GM12878 (cell line): ENCODE data around the gene CLEC16A. TPM values are rescaled to one million over a fixed set of nuclear protein-coding genes. Genes with fewer than 3 reads are reported as not detected.

Experiments
- ATAC-seq: fragments of 200-7000 bp; cut with Tn5 transposase; 3 replicates; pipeline ENCODE4 v1.9.1; 2020; ENCODE audit warnings: mild to moderate bottlenecking, moderate library complexity
- BruUV-seq: library from RNA; stranded (reverse); fragments of 400-500 nt; replicated peaks from 2 replicates; lab custom pipeline; 2021; lab: Mats Ljungman, UMichigan
- CTCF ChIA-PET: fragments of 300-600 bp; sonication (Branson Sonifier 250); formaldehyde crosslinking; extraction: SDS; loops from one replicate; lab custom pipeline; 2021; ENCODE audit warnings: inconsistent platforms; lab: Yijun Ruan, JAX
- POLR2A ChIA-PET: fragments of 350-600 bp; formaldehyde crosslinking; extraction: SDS; loops from one replicate; lab custom pipeline; 2021; ENCODE audit warnings: inconsistent platforms; lab: Charles Lee
- RAD21 ChIA-PET: fragments of 300-600 bp; sonication (Branson Sonifier 250); formaldehyde crosslinking; loops from one replicate; lab custom pipeline; 2023; ENCODE audit warnings: antibody characterized with exemption; ENCODE audit not compliant: unreplicated experiment; lab: Charles Lee
- SMC1A ChIA-PET: fragments of 300-600 bp; sonication (Branson Sonifier 250); formaldehyde crosslinking; loops from one replicate; lab custom pipeline; 2023; ENCODE audit not compliant: unreplicated experiment, uncharacterized antibody; lab: Charles Lee
- DNase-seq: peaks from one replicate; pipeline ENCODE4 v3.0.0-alpha.2; 2011; ENCODE audit warnings: low read depth, low spot score
- FAIRE-seq: peaks from 3 replicates; lab custom pipeline; 2011; peaks lifted over from hg19 to GRCh38; lab: Jason Lieb, UNC
- H2AFZ ChIP-seq: 2 replicates; pipeline ENCODE4 v1.6.0; 2011; ENCODE audit warnings: low read depth, low read length, control low read depth; ENCODE audit not compliant: control insufficient read depth
- H3K27ac ChIP-seq: 2 replicates; pipeline ENCODE4 v1.5.1; 2011; ENCODE audit warnings: control low read depth; ENCODE audit not compliant: control insufficient read depth, insufficient read depth
- H3K27me3 ChIP-seq, 2 experiments: replicated peaks in 1 of 2; 2 replicates each; pipeline versions ENCODE4 v1.6.0 to v1.6.1; 2011; ENCODE audit warnings: low read length in 1 of 2; ENCODE audit not compliant: control insufficient read depth in 2 of 2, insufficient read depth in 2 of 2
- H3K36me3 ChIP-seq, 2 experiments: 2 replicates each; pipeline ENCODE4 v1.5.1; 2011; ENCODE audit warnings: low read length in 1 of 2; ENCODE audit not compliant: control insufficient read depth in 2 of 2, insufficient read depth in 2 of 2
- H3K4me1 ChIP-seq: 2 replicates; pipeline ENCODE4 v1.6.1; 2011; ENCODE audit warnings: mild to moderate bottlenecking, low read length, moderate library complexity, mixed read lengths; ENCODE audit not compliant: control insufficient read depth, insufficient read depth
- H3K4me2 ChIP-seq: 2 replicates; pipeline ENCODE4 v1.6.0; 2011; ENCODE audit warnings: control low read depth; ENCODE audit not compliant: control insufficient read depth, insufficient read depth
- H3K4me3 ChIP-seq: fragments of 200-600 bp; sonication (generic); 2 replicates; pipeline ENCODE4 v1.5.1; 2016
- H3K79me2 ChIP-seq: 2 replicates; pipeline ENCODE4 v1.6.0; 2011; ENCODE audit warnings: low read length; ENCODE audit not compliant: control insufficient read depth, insufficient read depth
- H3K9ac ChIP-seq: 2 replicates; pipeline ENCODE4 v1.8.0; 2011; ENCODE audit warnings: low read length, control low read depth, mixed read lengths; ENCODE audit not compliant: control insufficient read depth, insufficient read depth
- H3K9me3 ChIP-seq: replicated peaks from 3 replicates; pipeline ENCODE4 v1.5.1; 2011; ENCODE audit warnings: mild to moderate bottlenecking, low read length; ENCODE audit not compliant: control insufficient read depth, insufficient read depth
- H4K20me1 ChIP-seq: 2 replicates; pipeline ENCODE4 v1.6.0; 2011; ENCODE audit not compliant: control insufficient read depth, insufficient read depth
- BHLHE40 ChIP-seq, 2 experiments: fragments of 450-650 bp in 1 of 2; IDR thresholded peaks; 2 replicates each; pipeline ENCODE4 v1.6.1; 2011 to 2017; ENCODE audit warnings: low read depth in 2 of 2, borderline replicate concordance in 1 of 2, improper control_type of control experiment in 1 of 2, low read length in 1 of 2, mild to moderate bottlenecking in 1 of 2
- CREB1 ChIP-seq: IDR thresholded peaks from 2 replicates; pipeline ENCODE4 v1.6.1; 2012; ENCODE audit warnings: low read depth, mild to moderate bottlenecking, inconsistent platforms
- EGR1 ChIP-seq, 2 experiments: IDR thresholded peaks; 1 replicate in 1 of 2; 2 replicates in 1 of 2; pipeline ENCODE4 v1.6.1; 2011 to 2012; ENCODE audit warnings: low read depth in 2 of 2, low read length in 2 of 2, borderline replicate concordance in 1 of 2, mild to moderate bottlenecking in 1 of 2, moderate library complexity in 1 of 2
- EP300 ChIP-seq, 2 experiments: fragments of 150-350 bp in 1 of 2; IDR thresholded peaks; 2 replicates each; pipeline ENCODE4 v1.6.1; 2011 to 2012; ENCODE audit warnings: low read depth in 2 of 2, low read length in 2 of 2, borderline replicate concordance in 1 of 2, improper control_type of control experiment in 1 of 2, inconsistent platforms in 1 of 2; ENCODE audit not compliant: control insufficient read depth in 1 of 2
- FOS ChIP-seq: IDR thresholded peaks from 3 replicates; pipeline ENCODE4 v1.6.1; 2011; ENCODE audit warnings: borderline replicate concordance; ENCODE audit not compliant: insufficient read length; ENCODE audit errors: extremely low read depth
- HCFC1 ChIP-seq: fragments of 150-350 bp; IDR thresholded peaks from 2 replicates; pipeline ENCODE4 v1.6.1; 2014; ENCODE audit warnings: low read length
- HDAC2 ChIP-seq: fragments of 200-600 bp; sonication (generic); IDR thresholded peaks from 2 replicates; pipeline ENCODE4 v1.6.1; 2017
- IKZF2 ChIP-seq, 2 experiments: fragments of 450-650 bp; IDR thresholded peaks; 2 replicates each; pipeline ENCODE4 v1.6.1; 2017; ENCODE audit warnings: mild to moderate bottlenecking in 2 of 2, moderate library complexity in 2 of 2
- MYB ChIP-seq: fragments of 150-350 bp; IDR thresholded peaks from 2 replicates; pipeline ENCODE4 v1.6.1; 2014; ENCODE audit warnings: mild to moderate bottlenecking, low read depth, low read length, borderline replicate concordance
- NFYB ChIP-seq: IDR thresholded peaks from 2 replicates; pipeline ENCODE4 v1.6.1; 2011; ENCODE audit warnings: low read depth, mild to moderate bottlenecking, low read length, improper control_type of control experiment, moderate library complexity; ENCODE audit not compliant: insufficient read depth
- POLR2AphosphoS5 ChIP-seq: IDR thresholded peaks from 2 replicates; pipeline ENCODE4 v1.6.1; 2011; ENCODE audit warnings: mild to moderate bottlenecking, low read length, inconsistent platforms
- SIX5 ChIP-seq: IDR thresholded peaks from 2 replicates; pipeline ENCODE4 v1.6.1; 2011; ENCODE audit warnings: mild to moderate bottlenecking, low read depth, low read length, moderate library complexity; ENCODE audit not compliant: severe bottlenecking
- TCF3 ChIP-seq: IDR thresholded peaks from 2 replicates; pipeline ENCODE4 v1.6.1; 2012; ENCODE audit warnings: low read depth, mild to moderate bottlenecking, low read length, borderline replicate concordance; ENCODE audit not compliant: insufficient read depth
- ZNF207 ChIP-seq: fragments of 450-650 bp; IDR thresholded peaks from 2 replicates; pipeline ENCODE4 v1.6.1; 2014; ENCODE audit warnings: antibody characterized with exemption, mild to moderate bottlenecking, borderline replicate concordance
- ZNF217 ChIP-seq: fragments of 450-650 bp; IDR thresholded peaks from 2 replicates; pipeline ENCODE4 v1.6.1; 2017; ENCODE audit warnings: antibody characterized with exemption, mild to moderate bottlenecking
- ZNF274 ChIP-seq: IDR thresholded peaks from one replicate; pipeline ENCODE4 v1.8.0; 2011; ENCODE audit not compliant: insufficient read length, insufficient read depth
- WGBS: methylation state at CpG from one replicate; pipeline ENCODE4 v1.1.6; 2016; ENCODE audit warnings: low lambda C conversion rate; ENCODE audit not compliant: insufficient replicate concordance, insufficient coverage; ENCODE audit errors: missing lambda C conversion rate; 5-methylcytosine and 5-hydroxymethylcytosine counted together
- in situ Hi-C: fragments of 300-500 bp; cut with MboI; formaldehyde crosslinking; loops from 9 replicates; pipeline ENCODE4 v1.14.3; 2018; ENCODE audit warnings: mixed read lengths
- intact Hi-C: fragments of 100-400 bp; cut with micrococcal nuclease; formaldehyde crosslinking; loops from one replicate; pipeline ENCODE4 v1.14.2; 2022; ENCODE audit not compliant: unreplicated experiment
- polyA plus RNA-seq, 11 experiments: library from polyadenylated mRNA; depleted of rRNA in 4 of 11; unstranded in 6 of 11; stranded (reverse) in 5 of 11; fragments of >200 nt; fragmentation: Nextera tagmentation in 4 of 11; fragmentation: Illumina TruSeq in 1 of 11; extraction: Ambion mirVana in 4 of 11; extraction: Trizol in 1 of 11; gene quantifications; 1 replicate in 1 of 11; 2 replicates in 10 of 11; pipeline versions ENCODE4 v1.2.1 to v1.2.3, GENCODE V29; 2011 to 2016; ENCODE audit warnings: inconsistent platforms in 2 of 11, missing spikeins in 2 of 11, low read depth in 1 of 11
- total RNA-seq, 4 experiments: library from RNA; depleted of rRNA in 3 of 4; stranded (reverse); fragments of >200 nt in 3 of 4; fragmentation: Illumina TruSeq in 1 of 4; extraction: Trizol in 1 of 4; gene quantifications; 2 replicates each; pipeline versions ENCODE4 v1.2.1 to v1.2.3, GENCODE V29; 2013 to 2021
- TF ChIP-seq, protein P1 (sequence below): IDR thresholded peaks from 2 replicates; pipeline ENCODE4 v1.6.1; 2011; ENCODE audit warnings: low read depth, low read length, improper control_type of control experiment, borderline replicate concordance
- TF ChIP-seq, protein P2 (sequence below): fragments of 450-650 bp; formaldehyde crosslinking; IDR thresholded peaks from 2 replicates; pipeline ENCODE4 v1.4.0; 2020; ENCODE audit warnings: mild to moderate bottlenecking, moderate library complexity

The CLEC16A gene
- total and polyA plus RNA-seq, 10 of the 15 experiments (the other 5 are each of a cell fraction or from before 2014, with no cell fraction given) = 1.5 to 28.8 (median 19.2) TPM

DNA sequence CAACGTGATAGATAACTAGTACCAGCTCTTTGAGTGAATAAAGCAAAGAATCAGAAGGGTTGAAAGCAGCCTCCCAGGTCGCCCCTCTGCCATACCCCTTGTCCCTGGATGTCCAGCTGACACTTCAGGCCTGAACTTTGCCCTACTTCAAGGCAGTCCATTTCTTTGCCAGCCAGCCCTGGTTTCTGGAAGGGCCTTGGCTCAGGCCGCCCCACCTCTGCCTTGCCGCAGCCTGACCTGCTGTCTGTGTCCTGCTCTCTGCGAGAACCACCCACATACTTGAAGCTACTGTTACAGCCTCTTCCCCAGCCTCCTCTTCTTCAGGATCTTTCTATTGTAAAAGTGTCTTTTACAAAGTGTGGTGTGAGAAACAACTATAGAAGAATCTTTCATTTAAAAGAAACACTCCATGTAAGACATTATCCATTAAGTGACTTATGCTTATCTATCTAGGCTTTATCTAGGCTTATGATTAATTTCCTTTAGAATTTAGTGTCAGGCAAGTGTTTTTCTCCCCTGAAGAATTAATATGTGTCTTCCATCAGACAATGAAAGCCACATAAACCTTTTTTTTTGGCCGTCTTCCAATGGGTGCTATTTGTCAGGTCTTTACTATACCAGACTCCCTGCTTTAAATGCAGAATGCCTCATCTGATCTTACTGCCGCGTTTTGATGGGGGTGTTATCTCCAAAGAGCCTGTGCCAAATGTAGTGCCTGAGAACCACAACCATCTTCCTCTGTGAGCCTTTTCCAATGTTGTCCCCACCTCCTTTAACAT is 177.7 kb downstream of the CLEC16A start (continued):
- TF ChIP-seq NFYB = no peak
- no peak for TF ChIP-seq FOS
- no peak for TF ChIP-seq ZNF274
- TF ChIP-seq EGR1 (IDR thresholded peaks at IDR 0.05; ENCODE audit: borderline replicate concordance in 1 of 2, low read depth in 2 of 2, low read length in 2 of 2) = no peak
- TF ChIP-seq MYB = no peak
- TF ChIP-seq POLR2AphosphoS5 = no peak
- TF ChIP-seq HDAC2 = no peak
- TF ChIP-seq, all 136 proteins: peak for 0

DNA sequence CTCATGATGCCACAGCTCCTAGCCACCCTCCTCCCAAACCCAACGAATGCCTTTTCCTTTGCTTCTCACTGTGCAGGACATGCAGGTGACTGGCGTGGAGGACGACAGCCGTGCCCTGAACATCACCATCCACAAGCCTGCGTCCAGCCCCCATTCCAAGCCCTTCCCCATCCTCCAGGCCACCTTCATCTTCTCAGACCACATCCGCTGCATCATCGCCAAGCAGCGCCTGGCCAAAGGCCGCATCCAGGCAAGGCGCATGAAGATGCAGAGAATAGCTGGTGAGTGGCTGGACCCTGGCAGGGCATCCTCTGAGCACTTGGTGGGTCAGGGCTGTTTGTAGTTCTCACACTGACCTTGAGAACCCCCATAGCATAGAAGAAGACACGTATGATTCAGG is 179.3 kb downstream of the CLEC16A start:
- BruUV-seq = no TSS peak
- intact Hi-C loops (no loop called here), in situ Hi-C loops (no loop called here)
- no peak overlapping the region for H3K4me3 ChIP-seq
- SMC1A ChIA-PET = no interaction called here
- POLR2A ChIA-PET = no interaction called here
- H3K9me3 ChIP-seq = no peaks in the 10 kb centered on the region
- H3K27me3 ChIP-seq = no peaks in the 10 kb centered on the region
- DNase-seq = no peak
- H3K79me2 ChIP-seq = no peaks in the 10 kb centered on the region
- RAD21 ChIA-PET = no interaction called here
- FAIRE-seq = no peak
- ATAC-seq = no peak
- no peak overlapping the region for H2AFZ ChIP-seq
- no peak overlapping the region for H3K9ac ChIP-seq
- H3K4me1 ChIP-seq = no peaks in the 10 kb centered on the region
- H4K20me1 ChIP-seq = no peaks in the 10 kb centered on the region
- 99% methylated on average over 11 of the region's 11 CpGs for WGBS
- H3K36me3 ChIP-seq = peaks cover 7 to 22% of the 10 kb centered on the region in 2 experiments; a peak in 3 of 4 replicates
- no peak overlapping the region for H3K4me2 ChIP-seq
- H3K27ac ChIP-seq = no peak overlapping the region
- CTCF ChIA-PET = no interaction called here
- TF ChIP-seq ZNF217 (no peak), CREB1 (no peak), MYB (no peak), ZNF207 (no peak), SIX5 (no peak), HCFC1 (no peak), NFYB (no peak), IKZF2 (IDR thresholded peaks at IDR 0.05) (no peak), BHLHE40 (IDR thresholded peaks at IDR 0.05; ENCODE audit: borderline replicate concordance in 1 of 2, low read depth in 2 of 2, low read length in 1 of 2) (no peak), EP300 (IDR thresholded peaks at IDR 0.05; ENCODE audit: borderline replicate concordance in 1 of 2, control insufficient read depth in 1 of 2, low read depth in 2 of 2, low read length in 2 of 2) (no peak), TCF3 (no peak)
- TF ChIP-seq, protein P1, sequence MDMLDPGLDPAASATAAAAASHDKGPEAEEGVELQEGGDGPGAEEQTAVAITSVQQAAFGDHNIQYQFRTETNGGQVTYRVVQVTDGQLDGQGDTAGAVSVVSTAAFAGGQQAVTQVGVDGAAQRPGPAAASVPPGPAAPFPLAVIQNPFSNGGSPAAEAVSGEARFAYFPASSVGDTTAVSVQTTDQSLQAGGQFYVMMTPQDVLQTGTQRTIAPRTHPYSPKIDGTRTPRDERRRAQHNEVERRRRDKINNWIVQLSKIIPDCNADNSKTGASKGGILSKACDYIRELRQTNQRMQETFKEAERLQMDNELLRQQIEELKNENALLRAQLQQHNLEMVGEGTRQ = no peak
- TF ChIP-seq, protein P2, sequence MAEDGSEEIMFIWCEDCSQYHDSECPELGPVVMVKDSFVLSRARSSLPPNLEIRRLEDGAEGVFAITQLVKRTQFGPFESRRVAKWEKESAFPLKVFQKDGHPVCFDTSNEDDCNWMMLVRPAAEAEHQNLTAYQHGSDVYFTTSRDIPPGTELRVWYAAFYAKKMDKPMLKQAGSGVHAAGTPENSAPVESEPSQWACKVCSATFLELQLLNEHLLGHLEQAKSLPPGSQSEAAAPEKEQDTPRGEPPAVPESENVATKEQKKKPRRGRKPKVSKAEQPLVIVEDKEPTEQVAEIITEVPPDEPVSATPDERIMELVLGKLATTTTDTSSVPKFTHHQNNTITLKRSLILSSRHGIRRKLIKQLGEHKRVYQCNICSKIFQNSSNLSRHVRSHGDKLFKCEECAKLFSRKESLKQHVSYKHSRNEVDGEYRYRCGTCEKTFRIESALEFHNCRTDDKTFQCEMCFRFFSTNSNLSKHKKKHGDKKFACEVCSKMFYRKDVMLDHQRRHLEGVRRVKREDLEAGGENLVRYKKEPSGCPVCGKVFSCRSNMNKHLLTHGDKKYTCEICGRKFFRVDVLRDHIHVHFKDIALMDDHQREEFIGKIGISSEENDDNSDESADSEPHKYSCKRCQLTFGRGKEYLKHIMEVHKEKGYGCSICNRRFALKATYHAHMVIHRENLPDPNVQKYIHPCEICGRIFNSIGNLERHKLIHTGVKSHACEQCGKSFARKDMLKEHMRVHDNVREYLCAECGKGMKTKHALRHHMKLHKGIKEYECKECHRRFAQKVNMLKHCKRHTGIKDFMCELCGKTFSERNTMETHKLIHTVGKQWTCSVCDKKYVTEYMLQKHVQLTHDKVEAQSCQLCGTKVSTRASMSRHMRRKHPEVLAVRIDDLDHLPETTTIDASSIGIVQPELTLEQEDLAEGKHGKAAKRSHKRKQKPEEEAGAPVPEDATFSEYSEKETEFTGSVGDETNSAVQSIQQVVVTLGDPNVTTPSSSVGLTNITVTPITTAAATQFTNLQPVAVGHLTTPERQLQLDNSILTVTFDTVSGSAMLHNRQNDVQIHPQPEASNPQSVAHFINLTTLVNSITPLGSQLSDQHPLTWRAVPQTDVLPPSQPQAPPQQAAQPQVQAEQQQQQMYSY (CRISPR knock-in tag) = no peak
